OCI-LY1 (cell line): ENCODE measurements around the gene RAB10.
"Not testable (repeated sequence)": the region's sequence is repeated elsewhere in the genome, so short reads cannot be mapped to it uniquely, and the experiment has no call there.

Source experiments
- EZH2 ChIP-seq: fragments of 200-600 bp; sonication (generic), shearing (Covaris generic); IDR thresholded peaks from 2 replicates; pipeline ENCODE4 v1.8.0; 2017; ENCODE audit warnings: borderline replicate concordance, mixed run types, mild to moderate bottlenecking, antibody characterized with exemption, low read length, moderate library complexity, mixed read lengths
- TF ChIP-seq, protein P1 (sequence below): fragments of 200-600 bp; sonication (generic), shearing (Covaris generic); IDR thresholded peaks from 2 replicates; pipeline ENCODE4 v1.5.1; 2017; ENCODE audit warnings: mild to moderate bottlenecking, antibody characterized with exemption, low read length, moderate library complexity, mixed read lengths

GRCh38 chr2:25999406-25999805, 34.5 kb upstream of the RAB10 start:
- TF ChIP-seq, protein P1, sequence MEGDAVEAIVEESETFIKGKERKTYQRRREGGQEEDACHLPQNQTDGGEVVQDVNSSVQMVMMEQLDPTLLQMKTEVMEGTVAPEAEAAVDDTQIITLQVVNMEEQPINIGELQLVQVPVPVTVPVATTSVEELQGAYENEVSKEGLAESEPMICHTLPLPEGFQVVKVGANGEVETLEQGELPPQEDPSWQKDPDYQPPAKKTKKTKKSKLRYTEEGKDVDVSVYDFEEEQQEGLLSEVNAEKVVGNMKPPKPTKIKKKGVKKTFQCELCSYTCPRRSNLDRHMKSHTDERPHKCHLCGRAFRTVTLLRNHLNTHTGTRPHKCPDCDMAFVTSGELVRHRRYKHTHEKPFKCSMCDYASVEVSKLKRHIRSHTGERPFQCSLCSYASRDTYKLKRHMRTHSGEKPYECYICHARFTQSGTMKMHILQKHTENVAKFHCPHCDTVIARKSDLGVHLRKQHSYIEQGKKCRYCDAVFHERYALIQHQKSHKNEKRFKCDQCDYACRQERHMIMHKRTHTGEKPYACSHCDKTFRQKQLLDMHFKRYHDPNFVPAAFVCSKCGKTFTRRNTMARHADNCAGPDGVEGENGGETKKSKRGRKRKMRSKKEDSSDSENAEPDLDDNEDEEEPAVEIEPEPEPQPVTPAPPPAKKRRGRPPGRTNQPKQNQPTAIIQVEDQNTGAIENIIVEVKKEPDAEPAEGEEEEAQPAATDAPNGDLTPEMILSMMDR: not testable (repeated sequence)
- TF ChIP-seq EZH2: not testable (repeated sequence)
